GM18909 (cell line): ENCODE data around the gene SEMA4D.
A peak's percentile ranks its signal among the peaks of the same experiment; 100 is the strongest.
"Not testable (repeated sequence)": the region's sequence is repeated elsewhere in the genome, so short reads cannot be mapped to it uniquely, and the experiment has no call there.

ENCODE experiments used
- ATAC-seq: cut with Tn5 transposase; IDR thresholded peaks from one replicate; pipeline ENCODE4 v1.9.1; 2021; ENCODE audit warnings: mild to moderate bottlenecking; ENCODE audit not compliant: unreplicated experiment, poor library complexity

Gene SEMA4D

DNA sequence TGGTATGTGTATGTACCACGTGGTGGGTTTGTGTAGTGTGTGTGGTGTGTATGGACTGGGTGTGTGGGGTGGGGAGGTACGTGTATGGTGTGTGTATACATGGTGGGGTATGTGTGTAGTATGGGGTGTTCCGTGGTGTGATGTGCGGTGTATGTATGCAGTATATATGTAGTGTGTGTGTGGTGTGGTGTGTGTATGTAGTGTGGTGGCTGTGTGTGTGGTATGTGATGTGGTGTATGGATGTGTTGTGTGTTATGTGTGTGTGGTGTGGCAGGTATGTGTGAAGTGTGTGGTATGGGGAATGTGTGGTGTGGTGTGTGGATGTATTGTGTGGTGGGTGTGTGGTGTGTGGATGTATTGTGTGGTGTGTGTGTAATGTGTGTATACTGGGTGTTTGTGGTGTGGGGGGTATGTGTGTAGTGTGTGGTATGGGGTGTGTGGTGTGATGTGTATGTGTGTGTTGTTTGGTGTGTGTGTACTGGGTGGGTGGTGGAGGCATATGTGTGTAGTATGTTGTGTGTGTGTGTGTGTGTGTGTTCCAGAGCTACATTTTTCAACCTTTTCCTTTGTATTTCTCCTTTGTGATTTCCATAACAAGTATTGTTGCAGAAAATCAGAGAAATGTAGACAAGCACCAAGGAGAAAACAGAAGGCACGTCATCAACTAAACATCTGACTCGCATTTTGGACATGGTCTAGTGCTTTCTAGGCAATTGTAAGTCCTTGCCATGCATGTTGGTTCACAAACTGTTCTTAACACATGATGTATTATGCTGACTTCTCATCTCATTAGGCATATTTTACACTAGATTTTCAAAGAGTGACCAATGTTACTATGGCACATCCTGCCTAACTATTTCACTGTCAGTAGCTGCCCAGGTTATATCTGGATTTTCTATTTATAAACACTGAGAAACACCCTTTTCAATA, 13.2 kb downstream of the SEMA4D start:
- no peak for ATAC-seq

DNA sequence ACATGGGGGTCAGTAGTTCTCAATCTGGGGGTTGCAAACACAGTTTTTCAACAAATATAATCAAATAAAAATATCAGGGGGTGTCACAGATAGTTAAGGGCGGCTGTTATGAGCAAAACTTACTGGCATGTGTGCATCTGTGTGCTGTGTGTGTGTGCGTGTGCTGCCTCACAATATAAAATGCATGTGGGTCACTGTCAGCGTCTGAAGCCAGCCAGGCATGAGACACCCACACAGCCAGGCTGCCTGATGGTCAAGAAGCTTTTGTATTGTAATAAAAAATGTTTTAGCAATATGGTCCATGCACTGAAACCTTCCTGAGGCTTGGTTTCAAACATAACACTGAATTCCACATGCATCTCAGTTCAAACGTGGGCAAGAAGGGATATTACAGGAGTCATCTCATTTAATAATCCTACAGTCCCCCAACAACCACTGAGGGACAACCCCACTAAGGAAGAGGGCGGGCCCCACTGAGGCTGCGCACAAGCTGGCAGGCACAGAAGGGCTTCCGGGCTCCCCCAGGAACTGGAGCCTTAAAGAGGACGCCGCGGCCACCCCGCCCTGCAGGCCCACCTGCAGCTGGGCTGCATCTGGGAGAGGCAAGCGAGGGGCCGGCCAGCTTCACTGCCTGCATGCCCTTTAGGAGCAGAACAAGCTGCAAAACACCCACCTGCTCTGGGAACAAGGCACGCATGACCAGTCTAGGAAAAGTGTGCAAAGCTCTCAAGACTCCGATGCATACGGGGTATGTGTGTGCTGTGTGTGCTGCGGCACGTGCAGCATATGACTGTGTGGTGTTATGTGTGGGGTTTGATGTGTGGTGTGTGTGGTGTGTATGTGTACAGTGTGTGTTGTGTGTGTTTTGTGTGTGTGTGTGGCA, 14.1 kb downstream of the SEMA4D start:
- peak; percentile 77 for ATAC-seq

DNA sequence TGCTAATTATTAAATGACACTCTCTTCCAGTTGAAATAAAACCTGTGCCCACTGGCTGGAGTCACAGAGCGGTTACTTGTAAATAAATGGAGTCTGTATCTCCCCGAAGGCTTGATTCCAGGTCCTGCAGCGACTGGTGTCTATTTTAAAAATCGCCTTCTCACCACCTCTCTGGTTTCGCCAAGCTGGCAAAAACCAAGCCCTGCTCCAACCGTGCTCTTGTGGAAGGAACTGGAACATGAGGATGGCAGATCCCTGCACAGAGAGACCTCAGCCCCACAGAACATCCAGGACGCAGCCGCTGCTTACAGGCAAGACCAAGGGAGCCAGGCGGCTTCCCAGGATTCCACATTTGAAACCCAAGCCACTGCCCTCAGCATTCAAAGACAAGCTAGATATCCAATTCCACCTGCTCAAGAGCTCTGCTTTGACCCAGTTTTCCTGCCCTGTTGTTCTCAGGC, 15.0 kb downstream of the SEMA4D start:
- ATAC-seq: no peak

DNA sequence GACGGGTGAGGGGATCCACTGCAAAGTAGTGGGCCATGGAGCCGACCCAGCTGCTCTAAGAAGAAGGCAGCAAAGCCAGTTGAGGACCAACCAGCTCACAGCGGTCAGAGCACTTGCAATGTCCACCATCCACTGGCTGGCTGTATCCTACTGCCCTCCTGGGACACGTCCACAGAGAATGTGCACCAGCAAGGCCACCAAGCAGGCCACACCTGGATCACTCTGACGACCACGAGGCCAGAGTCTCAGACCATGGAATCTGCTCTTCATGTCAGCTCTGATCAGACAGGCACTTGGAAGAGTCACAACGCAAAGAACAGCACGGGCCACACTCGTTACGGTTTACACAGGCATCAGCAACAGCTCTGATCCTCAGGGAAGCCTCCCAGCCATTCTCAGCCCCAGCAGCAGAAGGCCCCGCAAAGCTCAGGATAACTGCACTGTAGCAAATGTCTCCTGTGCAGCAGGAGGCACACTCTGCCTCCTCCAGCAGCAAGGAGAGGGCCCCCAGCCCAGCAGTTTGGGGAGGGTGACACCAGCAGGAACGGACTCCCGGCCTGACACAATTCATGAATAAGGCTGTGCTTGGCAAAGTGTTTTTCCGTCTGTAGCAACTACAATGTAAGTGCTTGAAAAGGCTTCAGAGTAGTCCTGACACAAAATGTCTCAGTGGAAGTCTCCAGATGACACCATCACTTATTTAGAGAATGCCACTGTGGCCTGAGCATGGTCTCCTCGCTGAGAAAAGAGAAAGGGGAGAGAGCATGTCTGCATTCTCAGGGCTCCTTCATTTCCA, 15.7 kb downstream of the SEMA4D start:
- no peak for ATAC-seq

DNA sequence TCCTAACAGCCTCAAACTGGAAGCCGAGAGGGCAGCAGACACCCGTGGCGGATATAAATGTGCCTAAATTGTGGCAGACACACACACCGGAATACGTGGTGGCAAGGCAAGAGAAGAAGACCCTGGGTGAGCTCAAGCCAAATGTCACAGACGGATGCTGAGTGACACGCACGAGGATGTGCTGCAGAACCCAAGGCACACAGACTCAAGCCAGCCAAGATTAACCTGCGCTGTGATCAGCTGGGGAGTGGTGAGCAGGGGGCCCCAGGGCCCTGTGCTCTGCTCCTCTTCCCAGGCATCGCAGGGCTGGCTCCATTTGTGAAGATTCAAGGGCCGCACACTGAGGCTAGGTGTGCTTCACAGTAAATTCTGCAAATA, 16.4 kb downstream of the SEMA4D start:
- no peak for ATAC-seq

DNA sequence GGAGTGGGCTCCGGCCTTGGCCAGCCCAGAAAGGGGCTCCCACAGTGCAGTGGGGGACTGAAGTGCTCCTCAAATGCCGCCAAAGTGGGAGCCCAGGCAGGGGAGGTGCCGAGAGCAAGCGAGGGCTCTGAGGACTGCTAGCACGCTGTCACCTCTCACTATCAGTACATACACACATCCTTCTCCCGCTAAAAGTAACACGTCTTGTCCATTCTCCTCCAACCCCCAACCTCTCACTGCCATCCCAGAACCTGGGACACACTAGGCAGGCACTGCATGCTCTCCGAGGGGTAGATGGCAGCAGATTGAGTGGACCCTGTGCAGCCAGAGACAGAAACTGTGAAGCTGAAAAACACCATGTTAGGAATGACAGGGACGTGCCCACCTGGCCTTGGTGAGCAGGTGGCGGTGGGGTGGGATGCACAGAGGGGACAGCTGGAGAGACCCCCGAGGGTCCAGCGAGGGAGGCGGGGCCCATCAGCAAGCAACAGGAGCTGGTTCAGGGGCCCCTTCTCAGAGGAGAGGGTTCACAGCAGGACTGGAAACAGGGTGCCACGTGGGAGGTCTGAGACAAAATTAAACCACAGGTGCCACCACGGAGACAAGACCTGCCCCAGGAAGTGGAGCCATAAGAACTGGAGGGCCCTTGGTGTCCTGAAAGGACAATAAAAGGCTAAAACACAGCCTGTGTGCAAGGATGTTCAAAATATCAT, 16.9 kb downstream of the SEMA4D start:
- no peak for ATAC-seq

DNA sequence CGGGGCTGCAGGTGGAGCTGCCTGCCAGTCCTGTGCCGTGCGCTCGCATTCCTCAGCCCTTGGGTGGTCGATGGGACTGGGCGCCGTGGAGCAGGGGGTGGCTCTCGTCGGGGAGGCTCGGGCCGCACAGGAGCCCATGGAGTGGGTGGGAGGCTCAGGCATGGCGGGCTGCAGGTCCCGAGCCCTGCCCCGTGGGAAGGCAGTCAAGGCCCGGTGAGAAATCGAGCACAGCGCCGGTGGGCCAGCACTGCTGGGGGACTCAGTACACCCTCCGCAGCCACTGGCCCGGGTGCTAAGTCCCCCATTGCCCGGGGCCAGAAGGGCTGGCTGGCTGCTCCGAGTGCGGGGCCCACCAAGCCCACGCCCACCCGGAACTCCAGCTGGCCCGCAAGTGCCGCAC, 17.5 kb downstream of the SEMA4D start:
- ATAC-seq: not testable (repeated sequence)

DNA sequence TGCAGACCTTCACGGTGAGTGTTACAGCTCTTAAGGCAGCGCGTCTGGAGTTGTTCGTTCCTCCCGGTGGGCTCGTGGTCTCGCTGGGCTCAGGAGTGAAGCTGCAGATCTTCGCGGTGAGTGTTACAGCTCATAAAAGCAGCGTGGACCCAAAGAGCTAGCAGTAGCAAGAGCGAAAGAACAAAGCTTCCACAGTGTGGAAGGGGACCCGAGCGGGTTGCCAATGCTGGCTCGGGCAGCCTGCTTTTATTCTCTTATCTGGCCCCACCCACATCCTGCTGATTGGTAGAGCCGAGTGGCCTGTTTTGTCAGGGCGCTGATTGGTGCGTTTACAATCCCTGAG, 18.3 kb downstream of the SEMA4D start:
- ATAC-seq: not testable (repeated sequence)

DNA sequence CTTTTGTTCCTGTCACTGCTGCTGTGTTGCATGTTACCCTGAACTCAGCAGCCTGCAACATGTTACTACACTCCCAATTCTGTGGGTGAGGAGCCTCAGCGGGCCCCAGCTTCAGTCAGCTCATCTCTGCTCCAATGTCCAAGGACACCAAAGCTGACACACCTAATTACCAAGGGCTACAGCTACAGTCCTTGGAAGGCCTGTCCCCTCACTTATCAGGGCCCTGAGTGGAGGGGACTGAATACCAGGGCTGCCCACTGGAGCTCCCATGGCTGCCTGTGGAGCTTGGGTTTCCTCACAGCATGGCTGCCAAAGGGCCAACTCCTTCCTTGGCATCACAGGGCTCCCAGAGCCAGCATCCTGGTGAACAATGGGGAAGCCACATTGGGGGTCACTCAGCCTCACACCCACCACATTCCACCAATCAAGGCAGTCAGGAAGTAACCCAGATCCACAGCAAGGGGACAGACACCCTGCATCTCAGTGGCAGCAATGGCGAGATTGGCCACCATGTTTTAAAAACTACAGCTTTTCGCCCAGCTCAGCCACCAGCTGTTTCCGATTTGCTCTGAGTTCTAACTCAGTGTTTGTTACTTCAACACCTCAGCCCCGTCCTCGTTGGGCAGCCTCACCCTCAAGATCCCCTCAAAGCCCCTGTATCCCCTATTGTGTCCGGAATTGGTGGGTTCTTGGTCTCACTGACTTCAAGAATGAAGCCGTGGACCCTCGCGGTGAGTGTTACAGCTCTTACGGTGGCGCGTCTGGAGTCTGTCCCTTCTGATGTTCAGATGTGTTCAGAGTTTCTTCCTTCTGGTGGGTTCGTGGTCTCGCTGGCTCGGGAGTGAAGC, 18.9 kb downstream of the SEMA4D start:
- no peak for ATAC-seq

DNA sequence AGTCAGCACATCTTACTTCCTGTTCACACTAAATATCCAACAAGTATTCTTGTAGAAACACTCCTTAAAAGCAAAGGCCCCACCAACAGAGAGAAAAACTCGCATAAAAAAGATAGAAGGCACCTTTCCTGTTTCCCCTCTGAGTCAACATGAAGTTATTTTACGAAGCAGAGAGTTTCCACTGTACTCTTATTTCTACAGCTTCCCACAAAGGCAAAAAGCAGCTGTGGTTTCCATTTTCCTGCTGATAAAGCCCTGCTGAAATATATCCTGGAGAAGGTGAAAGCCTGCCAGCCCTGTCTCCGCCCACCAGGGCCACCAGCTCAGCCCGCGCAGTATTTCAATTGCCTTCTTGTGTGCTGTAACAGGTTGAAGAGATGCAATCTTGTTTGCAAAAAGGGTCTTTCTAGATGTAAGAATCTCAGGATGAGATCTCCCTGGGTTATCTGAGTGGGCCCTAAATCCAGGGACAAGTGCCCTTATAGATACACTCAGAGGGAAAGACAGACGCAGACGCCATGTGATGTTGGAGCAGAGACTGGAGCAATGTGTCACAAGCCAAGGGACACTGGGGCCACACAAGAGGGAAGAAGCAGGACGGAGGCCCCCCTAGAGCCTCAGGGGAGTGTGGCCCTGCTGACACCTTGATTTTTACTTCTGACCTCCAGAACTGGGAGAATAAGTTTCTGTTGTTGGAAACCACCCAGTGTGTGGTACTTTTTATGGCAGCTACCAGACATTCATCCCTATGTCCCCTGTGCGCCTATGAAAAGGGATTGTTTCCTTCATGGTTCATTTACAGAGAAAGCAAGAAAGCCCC, 19.9 kb downstream of the SEMA4D start:
- ATAC-seq: no peak

DNA sequence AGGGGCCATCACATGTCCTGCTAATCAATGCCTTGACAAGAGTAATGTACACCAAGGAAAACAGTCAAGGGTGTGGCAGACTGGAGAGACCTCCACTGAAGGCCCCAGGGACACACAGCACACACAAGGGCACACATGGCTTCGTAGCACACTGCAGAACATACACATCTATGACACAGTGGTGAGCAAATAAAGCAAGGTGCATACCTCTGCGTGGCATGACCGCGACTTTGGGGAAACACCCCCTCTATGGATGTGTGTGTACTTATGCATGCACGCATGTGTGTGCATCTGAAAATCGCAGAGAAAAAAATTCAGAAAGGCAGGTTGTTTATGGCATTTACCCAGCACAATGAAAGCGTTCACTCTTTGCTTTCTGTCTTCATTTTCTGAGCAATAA, 20.5 kb downstream of the SEMA4D start:
- ATAC-seq: no peak

DNA sequence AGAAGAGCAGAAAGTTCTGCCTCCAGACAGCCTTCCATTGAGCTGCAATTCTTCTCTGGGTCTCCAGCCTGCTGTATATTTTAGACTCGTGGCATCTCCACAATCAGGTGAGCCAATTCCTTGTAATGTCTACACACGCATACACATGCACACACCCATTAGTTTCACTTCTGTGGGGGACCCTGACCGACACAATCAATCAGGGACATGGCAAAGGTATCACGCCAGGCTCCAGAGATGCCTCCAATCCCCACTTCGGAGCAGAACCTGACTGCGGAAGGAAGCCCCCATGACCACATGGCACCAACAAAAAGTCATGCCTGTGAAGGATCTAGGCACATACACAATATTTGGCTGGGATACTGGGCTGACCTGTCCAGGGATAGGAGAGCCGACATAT, 21.4 kb downstream of the SEMA4D start:
- ATAC-seq: no peak

DNA sequence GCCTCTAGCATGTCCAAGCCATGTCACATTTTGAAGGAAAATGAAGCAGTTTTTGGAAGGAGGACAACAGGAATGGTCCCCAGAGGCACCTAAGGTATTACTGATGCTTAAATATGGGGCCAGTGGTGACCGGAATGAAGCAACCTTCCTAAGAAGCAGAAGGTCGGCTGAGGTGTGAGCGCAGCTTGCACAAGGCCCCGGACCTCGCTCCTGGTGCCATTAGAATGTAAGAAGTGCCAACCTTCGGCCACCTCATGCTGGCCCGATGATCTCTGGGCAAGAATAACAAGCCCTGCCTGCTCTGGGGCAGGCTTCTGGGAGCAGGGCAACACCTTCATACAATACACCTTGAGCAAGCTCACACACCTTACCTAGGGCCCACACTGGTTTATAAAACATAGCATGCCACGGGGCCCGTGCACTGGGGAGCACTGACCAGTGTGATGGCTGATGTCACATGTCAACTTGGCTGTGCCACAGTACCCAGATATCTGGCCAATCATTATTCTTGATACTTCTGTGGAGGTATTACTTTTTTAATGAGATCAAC, 21.9 kb downstream of the SEMA4D start:
- ATAC-seq: no peak

DNA sequence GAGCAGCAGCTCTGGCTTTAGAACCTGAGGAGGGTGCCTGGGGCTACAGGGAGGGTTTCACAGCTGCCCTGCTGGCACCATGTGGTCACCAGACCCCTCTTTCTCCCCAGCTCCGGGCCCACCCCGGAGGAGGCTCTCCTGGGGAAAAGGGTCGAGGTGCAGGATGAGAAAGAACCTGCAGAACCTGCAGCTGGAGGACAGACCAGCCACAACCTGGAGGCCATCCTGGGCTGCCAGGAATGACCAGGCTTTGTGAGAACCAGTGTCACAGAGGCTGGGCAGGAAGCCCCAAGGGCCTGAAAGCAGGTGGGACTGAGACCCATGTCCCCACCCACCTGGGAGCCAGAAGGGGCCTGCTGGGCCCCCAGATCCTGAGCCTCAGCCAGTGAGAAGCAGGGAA, 23.0 kb downstream of the SEMA4D start:
- no peak for ATAC-seq

DNA sequence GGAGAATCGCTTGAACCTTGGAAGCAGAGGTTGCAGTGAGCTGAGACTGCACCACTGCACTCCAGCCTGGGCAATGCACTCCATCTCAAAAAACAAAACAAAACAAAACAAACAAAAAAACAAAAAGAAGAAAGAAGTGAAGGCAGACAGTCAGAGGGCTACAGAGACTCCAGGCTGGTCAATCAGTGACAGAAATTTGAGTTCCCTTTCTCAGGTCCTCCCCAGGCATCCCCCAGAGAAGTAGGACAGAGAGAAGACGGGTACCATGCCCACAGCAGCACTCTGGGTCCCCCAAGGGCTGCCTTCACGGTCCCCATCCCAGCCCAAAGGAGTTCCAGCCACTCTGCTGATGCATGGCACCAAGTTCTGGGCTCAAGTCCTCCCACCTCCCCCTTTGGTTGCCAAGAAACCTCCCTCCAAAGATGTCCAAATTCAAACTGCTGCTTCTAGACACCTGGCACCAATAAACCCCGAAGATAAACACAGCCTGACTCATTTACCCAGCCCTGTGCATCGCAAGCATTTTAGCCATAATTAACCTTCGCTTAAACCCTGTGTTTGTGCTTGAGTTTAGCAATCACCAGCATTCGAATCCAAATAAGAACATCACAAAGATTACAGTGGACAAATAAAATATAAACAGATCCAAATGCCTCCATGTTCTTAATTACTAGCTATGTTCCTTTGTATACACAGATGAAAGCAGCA, 24.0 kb downstream of the SEMA4D start:
- peak; percentile 43 for ATAC-seq

DNA sequence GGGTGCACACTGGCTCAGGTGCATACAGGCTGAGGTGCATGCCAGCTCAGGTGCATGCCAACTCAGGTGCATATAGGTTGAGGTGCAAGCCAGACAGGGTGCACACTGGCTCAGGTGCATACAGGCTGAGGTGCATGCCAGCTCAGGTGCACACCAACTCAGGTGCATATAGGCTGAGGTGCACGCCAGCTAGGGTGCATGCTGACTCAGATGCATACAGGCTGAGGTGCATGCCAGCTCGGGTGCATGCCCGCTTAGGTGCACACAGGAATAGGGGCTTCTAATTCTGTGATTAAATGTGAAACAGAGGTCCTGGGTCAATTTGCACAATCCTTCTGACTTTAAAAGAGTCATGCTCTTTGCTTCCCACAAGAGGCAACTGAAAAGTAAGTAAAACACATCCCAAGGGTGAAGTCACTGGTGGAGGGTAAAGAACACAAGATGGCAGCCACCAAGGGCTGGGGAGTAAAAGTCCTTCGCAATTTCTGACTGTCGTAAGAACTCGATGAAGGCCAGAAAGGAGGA, 26.1 kb downstream of the SEMA4D start:
- ATAC-seq: not testable (repeated sequence)

DNA sequence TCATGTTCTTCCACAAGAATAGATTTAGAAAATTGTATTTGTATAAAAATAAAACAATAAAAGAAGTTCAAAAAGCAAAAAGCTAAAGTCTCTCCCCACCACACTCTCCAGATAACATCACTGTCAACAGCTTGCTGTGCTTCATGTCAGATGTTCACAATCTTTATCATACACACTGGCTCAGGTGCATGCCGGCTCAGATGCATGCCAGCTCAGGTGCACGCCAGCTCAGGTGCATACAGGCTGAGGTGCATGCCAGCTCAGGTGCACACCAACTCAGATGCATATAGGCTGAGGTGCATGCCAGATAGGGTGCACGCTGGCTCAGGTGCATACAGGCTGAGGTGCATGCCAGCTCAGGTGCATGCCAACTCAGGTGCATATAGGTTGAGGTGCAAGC, 26.5 kb downstream of the SEMA4D start:
- no peak for ATAC-seq
